Stomach (tissue), 9 donors: ENCODE results near the gene SSR1. TPM values are rescaled to one million over a fixed set of nuclear protein-coding genes. Genes with fewer than 3 reads are reported as not detected.

ENCODE experiments used
- DNase-seq, 2 donors: peaks; one replicate each; pipeline versions ENCODE4 v3.0.0 to v3.0.0-alpha.2; 2013 to 2019
- H3K27ac ChIP-seq, 5 donors: fragments of 200-600 bp in 4 of 5; sonication (generic) in 4 of 5; one replicate each; pipeline ENCODE4 v1.5.1; 2013 to 2019; ENCODE audit warnings: mild to moderate bottlenecking in 1 of 5, moderate library complexity in 1 of 5
- H3K27me3 ChIP-seq, 3 donors: fragments of 200-600 bp; sonication (generic); one replicate each; pipeline ENCODE4 v1.5.1; 2017 to 2019; ENCODE audit warnings: mixed run types in 1 of 3
- H3K36me3 ChIP-seq, 4 donors: fragments of 200-600 bp; sonication (generic); 1 replicate in 3 of 4; 2 replicates in 1 of 4; pipeline ENCODE4 v1.5.1; 2016 to 2019
- H3K4me1 ChIP-seq, 4 donors: fragments of 200-600 bp; sonication (generic); one replicate each; pipeline ENCODE4 v1.5.1; 2016 to 2019
- H3K4me3 ChIP-seq, 4 donors: fragments of 200-600 bp; sonication (generic) in 3 of 4; one replicate each; pipeline ENCODE4 v1.5.1; 2016 to 2019; ENCODE audit warnings: mild to moderate bottlenecking in 1 of 4
- H3K9me3 ChIP-seq, 4 donors: fragments of 200-600 bp; sonication (generic); one replicate each; pipeline ENCODE4 v1.5.1; 2016 to 2019
- EP300 ChIP-seq: sonication (generic); formaldehyde crosslinking; IDR thresholded peaks from one replicate; pipeline ENCODE4 v1.6.1; 2017; ENCODE audit warnings: antibody characterized with exemption
- POLR2A ChIP-seq, 4 donors: fragments of 450-650 bp; IDR thresholded peaks; one replicate each; pipeline ENCODE4 v1.6.1; 2016; ENCODE audit warnings: antibody characterized with exemption in 4 of 4, control low read depth in 2 of 4, mild to moderate bottlenecking in 1 of 4, moderate library complexity in 1 of 4
- POLR2AphosphoS5 ChIP-seq, 3 donors: sonication (generic); formaldehyde crosslinking; IDR thresholded peaks; one replicate each; pipeline ENCODE4 v1.6.1; 2016; ENCODE audit warnings: antibody characterized with exemption in 3 of 3
- WGBS, 5 donors: extraction: QIAGEN DNeasy Blood & Tissue Kit in 3 of 5; methylation state at CpG; one replicate each; pipeline versions ENCODE4 v1.1.5 to v1.1.7; 2013 to 2018; 5-methylcytosine and 5-hydroxymethylcytosine counted together
- intact Hi-C: fragments of 100-400 bp; cut with DNase I; formaldehyde crosslinking; loops from one replicate; pipeline ENCODE4 v1.15.1; 2023; ENCODE audit warnings: low total_unique reads
- polyA plus RNA-seq, 3 donors: library from polyadenylated mRNA; stranded (reverse); fragments of 200-250 nt; gene quantifications; one replicate each; pipeline ENCODE4 v1.2.3, GENCODE V29; 2013
- total RNA-seq, 5 donors: library from RNA; depleted of rRNA; stranded (reverse); fragments of >200 nt; gene quantifications; one replicate each; pipeline versions ENCODE4 v1.1.0 to v1.2.3, GENCODE V29; 2014 to 2016
- TF ChIP-seq, protein P1 (sequence below), 7 experiments: fragments of 450-650 bp in 4 of 7; fragments of 200-600 bp in 3 of 7; sonication (generic) in 3 of 7; IDR thresholded peaks; one replicate each; pipeline ENCODE4 v1.5.1; 2016 to 2019; ENCODE audit warnings: antibody characterized with exemption in 7 of 7, control low read depth in 2 of 7, mild to moderate bottlenecking in 1 of 7
- donor health status: healthy with polysubstance abuse.
- donor health status: Bipolar disorder and iron deficiency.
- donor health status: healthy.

SSR1 gene
- total and polyA plus RNA-seq, 8 donors = 11.6 to 62.4 (median 30.1) TPM

DNA sequence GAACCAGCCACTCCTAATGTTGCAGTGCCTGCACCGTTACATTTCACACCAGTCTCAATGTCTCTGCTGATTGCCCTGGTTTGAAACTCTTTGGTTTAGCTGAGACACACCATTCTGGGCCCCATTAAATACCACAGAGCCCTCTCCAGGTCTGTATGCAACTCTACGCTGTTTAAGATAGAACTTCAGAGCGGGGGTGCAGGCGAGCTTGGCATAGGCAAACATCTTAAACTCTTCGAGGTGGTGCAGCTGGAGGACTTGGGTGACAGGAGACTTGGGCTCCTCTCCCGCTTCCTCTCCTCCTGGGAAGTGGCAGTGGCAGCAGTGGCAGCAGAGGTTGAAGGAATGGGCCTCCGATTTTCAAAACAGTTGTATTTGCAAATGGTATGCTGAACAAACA lies 18.5 kb upstream of the SSR1 start:
- no peak for DNase-seq
- intact Hi-C loops = no loop called here
- no peaks in the 10 kb centered on the region for H3K36me3 ChIP-seq
- H3K4me3 ChIP-seq = no peak overlapping the region
- no peaks in the 10 kb centered on the region for H3K9me3 ChIP-seq
- H3K27me3 ChIP-seq = no peaks in the 10 kb centered on the region
- H3K27ac ChIP-seq = no peak overlapping the region
- H3K4me1 ChIP-seq = no peaks in the 10 kb centered on the region
- WGBS, 5 donors = 81 to 88% (median 84%) methylated on average over 7 of the region's 7 CpGs
- TF ChIP-seq EP300 = no peak
- TF ChIP-seq POLR2A (IDR thresholded peaks at IDR 0.05) = no peak
- TF ChIP-seq, protein P1, sequence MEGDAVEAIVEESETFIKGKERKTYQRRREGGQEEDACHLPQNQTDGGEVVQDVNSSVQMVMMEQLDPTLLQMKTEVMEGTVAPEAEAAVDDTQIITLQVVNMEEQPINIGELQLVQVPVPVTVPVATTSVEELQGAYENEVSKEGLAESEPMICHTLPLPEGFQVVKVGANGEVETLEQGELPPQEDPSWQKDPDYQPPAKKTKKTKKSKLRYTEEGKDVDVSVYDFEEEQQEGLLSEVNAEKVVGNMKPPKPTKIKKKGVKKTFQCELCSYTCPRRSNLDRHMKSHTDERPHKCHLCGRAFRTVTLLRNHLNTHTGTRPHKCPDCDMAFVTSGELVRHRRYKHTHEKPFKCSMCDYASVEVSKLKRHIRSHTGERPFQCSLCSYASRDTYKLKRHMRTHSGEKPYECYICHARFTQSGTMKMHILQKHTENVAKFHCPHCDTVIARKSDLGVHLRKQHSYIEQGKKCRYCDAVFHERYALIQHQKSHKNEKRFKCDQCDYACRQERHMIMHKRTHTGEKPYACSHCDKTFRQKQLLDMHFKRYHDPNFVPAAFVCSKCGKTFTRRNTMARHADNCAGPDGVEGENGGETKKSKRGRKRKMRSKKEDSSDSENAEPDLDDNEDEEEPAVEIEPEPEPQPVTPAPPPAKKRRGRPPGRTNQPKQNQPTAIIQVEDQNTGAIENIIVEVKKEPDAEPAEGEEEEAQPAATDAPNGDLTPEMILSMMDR (IDR thresholded peaks at IDR 0.05) = no peak
- TF ChIP-seq POLR2AphosphoS5 (IDR thresholded peaks at IDR 0.05) = no peak

DNA sequence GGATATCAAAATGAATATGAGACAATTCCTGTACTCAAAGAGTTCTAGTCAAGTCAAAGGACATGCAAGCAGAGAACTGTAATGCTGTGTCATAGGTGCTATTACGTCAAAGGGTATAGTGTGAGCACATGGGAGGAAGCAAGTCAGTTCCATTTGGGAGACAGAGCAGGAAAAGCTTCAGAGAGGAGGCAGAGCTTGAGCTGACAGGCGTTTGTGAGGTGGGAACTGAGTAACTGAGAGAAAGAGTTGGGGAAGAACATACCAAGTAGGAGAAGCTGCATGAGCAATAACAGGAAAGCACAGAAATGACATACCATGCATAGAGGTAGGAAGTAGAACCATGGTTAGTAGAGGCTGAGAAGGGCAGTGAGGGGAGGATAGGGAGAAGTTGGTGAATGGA lies 15.2 kb upstream of the SSR1 start:
- no peak for DNase-seq
- Histone ChIP-seq H3K9me3 (no peaks in the 10 kb centered on the region), H3K4me1 (no peaks in the 10 kb centered on the region), H3K27me3 (no peaks in the 10 kb centered on the region), H3K27ac (no peak overlapping the region), H3K4me3 (no peak overlapping the region), H3K36me3 (no peaks in the 10 kb centered on the region)
- 37 to 78% (median 51%) methylated on average over 2 of the region's 2 CpGs for WGBS, 5 donors
- TF ChIP-seq POLR2A (IDR thresholded peaks at IDR 0.05) (no peak), POLR2AphosphoS5 (IDR thresholded peaks at IDR 0.05) (no peak)
- TF ChIP-seq, protein P1 (IDR thresholded peaks at IDR 0.05) = no peak
- intact Hi-C loops = no loop called here

DNA sequence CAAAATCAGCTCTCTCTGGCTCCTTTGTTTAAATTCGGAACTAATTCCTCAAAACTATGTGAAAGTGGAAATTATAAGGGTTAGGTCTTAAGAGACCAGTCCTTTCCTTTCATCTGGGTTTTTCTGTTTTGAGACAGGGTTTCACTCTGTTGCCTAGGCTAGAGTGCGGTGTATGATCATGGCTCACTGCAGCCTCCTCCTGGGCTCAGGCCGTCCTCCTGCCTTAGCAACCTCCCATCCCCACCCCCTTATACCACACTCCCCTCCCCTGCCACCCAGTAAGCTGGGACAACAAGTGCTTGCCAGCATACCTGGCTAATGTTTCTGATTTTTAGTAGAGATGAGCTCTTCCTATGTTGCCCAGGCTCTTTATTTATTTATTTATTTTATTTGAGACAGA lies 12.8 kb upstream of the SSR1 start:
- TF ChIP-seq POLR2AphosphoS5 (IDR thresholded peaks at IDR 0.05) = no peak
- TF ChIP-seq POLR2A (IDR thresholded peaks at IDR 0.05) = no peak
- TF ChIP-seq, protein P1 (IDR thresholded peaks at IDR 0.05) = no peak
- no peak for TF ChIP-seq EP300
- no peak overlapping the region for H3K4me3 ChIP-seq
- DNase-seq = no peak
- no peaks in the 10 kb centered on the region for H3K27me3 ChIP-seq
- WGBS, 5 donors = 68 to 87% (median 83%) methylated on average over 3 of the region's 3 CpGs
- H3K4me1 ChIP-seq = no peaks in the 10 kb centered on the region
- no peaks in the 10 kb centered on the region for H3K9me3 ChIP-seq
- intact Hi-C loops = no loop called here
- H3K36me3 ChIP-seq = no peaks in the 10 kb centered on the region
- no peak overlapping the region for H3K27ac ChIP-seq

DNA sequence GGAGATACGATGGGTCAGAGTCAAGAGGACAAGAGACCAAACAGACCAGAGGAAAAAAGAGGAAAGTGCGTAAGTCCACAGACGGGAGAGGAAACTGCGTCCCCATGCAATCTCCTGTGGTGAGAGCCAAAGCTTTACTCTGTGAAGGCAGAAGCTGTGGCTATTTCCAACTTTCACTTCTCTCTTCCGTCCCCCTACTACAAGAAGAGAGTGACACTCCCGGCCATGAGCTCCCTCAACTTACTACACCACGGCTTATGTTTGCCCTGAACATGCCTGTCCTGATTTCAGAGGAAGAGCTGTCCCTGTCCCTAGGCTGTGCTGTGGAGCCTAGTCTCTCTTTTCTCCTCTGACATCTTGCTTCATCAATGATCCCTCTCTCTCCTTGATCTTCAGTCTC lies 11.5 kb upstream of the SSR1 start:
- no peaks in the 10 kb centered on the region for H3K4me1 ChIP-seq
- intact Hi-C loops = no loop called here
- peak overlapping the region in 1 of 5 donors; percentile 39 for H3K27ac ChIP-seq
- H3K27me3 ChIP-seq = no peaks in the 10 kb centered on the region
- H3K9me3 ChIP-seq = no peaks in the 10 kb centered on the region
- WGBS, 5 donors = 62 to 80% (median 75%) methylated on average over 7 of the region's 7 CpGs
- TF ChIP-seq EP300 (no peak), POLR2A (IDR thresholded peaks at IDR 0.05) (no peak), POLR2AphosphoS5 (IDR thresholded peaks at IDR 0.05) (no peak)
- TF ChIP-seq, protein P1 (IDR thresholded peaks at IDR 0.05) = no peak
- H3K36me3 ChIP-seq = no peaks in the 10 kb centered on the region
- no peak overlapping the region for H3K4me3 ChIP-seq
- DNase-seq = peak in 1 of 2 donors; percentile 32
